SH-SY5Y (cell line): ENCODE results near the gene FAM110A.

ENCODE experiments used
- GATA2 ChIP-seq: IDR thresholded peaks from 2 replicates; pipeline ENCODE4 v1.6.1; 2011; ENCODE audit warnings: mild to moderate bottlenecking, low read depth, low read length
- GATA3 ChIP-seq: IDR thresholded peaks from 2 replicates; pipeline ENCODE4 v1.6.1; 2011; ENCODE audit warnings: low read depth, mild to moderate bottlenecking, low read length, moderate library complexity

DNA sequence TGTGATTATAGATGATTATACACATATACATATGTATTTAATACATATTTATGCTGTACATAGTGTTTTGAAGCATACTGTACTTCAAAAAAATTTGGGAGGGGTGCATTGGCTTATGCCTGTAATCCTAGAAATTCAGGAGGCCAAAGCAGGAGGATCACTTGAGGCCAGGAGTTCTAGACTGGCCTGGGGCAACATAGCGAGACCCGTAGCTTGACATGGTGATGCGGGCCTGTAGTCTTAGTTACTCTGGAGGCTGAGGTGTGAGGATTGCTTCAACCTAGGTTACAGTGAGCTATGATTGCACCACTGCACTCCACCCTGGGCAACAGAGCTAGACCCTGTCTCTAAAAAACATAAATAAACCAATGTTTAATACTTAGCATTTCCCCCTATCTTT is 1.6 kb upstream of the FAM110A start:
- TF ChIP-seq GATA2, result no peak
- TF ChIP-seq GATA3, result no peak
